Esophagus muscularis mucosa (tissue), 3 donors: Measurements from ENCODE around the gene RNLS.

ENCODE experiments used
- CTCF ChIP-seq, 3 experiments: fragments of 200-600 bp in 2 of 3; fragments of 450-650 bp in 1 of 3; sonication (generic) in 2 of 3; IDR thresholded peaks; one replicate each; pipeline ENCODE4 v1.5.1; 2017 to 2019; ENCODE audit warnings: antibody characterized with exemption in 3 of 3, mild to moderate bottlenecking in 2 of 3, moderate library complexity in 1 of 3
- EP300 ChIP-seq: sonication (generic); formaldehyde crosslinking; IDR thresholded peaks from one replicate; pipeline ENCODE4 v1.6.1; 2017; ENCODE audit warnings: antibody characterized with exemption

GRCh38 chr10:88236121-88236743 is 346.9 kb downstream of the RNLS start:
- TF ChIP-seq CTCF (IDR thresholded peaks at IDR 0.05) (no peak), EP300 (no peak)
